ENCODE measurements around the gene MED12L. TPM values are rescaled to one million over a fixed set of nuclear protein-coding genes. Genes with fewer than 3 reads are reported as not detected.

The MED12L gene
- total and polyA plus RNA-seq, 4 experiments from 2014 or later = 0.35 to 0.78 TPM; not detected in 2

- Mint-ChIP-seq H3K4me3 (no peak overlapping the region), H3K9me3 (no peaks in the 10 kb centered on the region), H3K27ac (no peak overlapping the region), H3K36me3 (no peaks in the 10 kb centered on the region), H3K27me3 (peaks cover under 1 to 5% of the 10 kb centered on the region in 2 donors), H3K4me1 (no peaks in the 10 kb centered on the region)
- Histone ChIP-seq H3K9me3 (ENCODE audit: control insufficient read depth in 1 of 2, low read length in 2 of 2) (no peaks in the 10 kb centered on the region), H3K36me3 (ENCODE audit: insufficient read depth, low read length) (no peaks in the 10 kb centered on the region), H3K27me3 (ENCODE audit: insufficient read depth, low read length) (no peaks in the 10 kb centered on the region), H3K4me1 (ENCODE audit: insufficient read depth, low read length) (no peaks in the 10 kb centered on the region), H3K27ac (ENCODE audit: low read depth, low read length) (no peak overlapping the region), H3K4me3 (ENCODE audit: low read length in 2 of 2) (no peak overlapping the region)
- CTCF ChIA-PET (ENCODE audit: partially characterized antibody) = no interaction called here
- POLR2A ChIA-PET (ENCODE audit: partially characterized antibody) = no interaction called here
- DNase-seq = no peak
- intact Hi-C loops (cut with micrococcal nuclease) = no loop called here
Observed at GRCh38 chr3:151419806-151420205, 334.3 kb downstream of the MED12L start.

GRCh38 chr3:151421938-151422337 lies 336.5 kb downstream of the MED12L start:
- POLR2A ChIA-PET (ENCODE audit: partially characterized antibody) = no interaction called here

GRCh38 chr3:151423091-151423490 lies 337.6 kb downstream of the MED12L start:
- H3K27ac ChIP-seq (ENCODE audit: low read depth, low read length) = no peak overlapping the region
- H3K36me3 ChIP-seq (ENCODE audit: insufficient read depth, low read length) = no peaks in the 10 kb centered on the region
- no peak overlapping the region for H3K4me3 Mint-ChIP-seq
- no peak overlapping the region for H3K27ac Mint-ChIP-seq
- no peaks in the 10 kb centered on the region for H3K27me3 ChIP-seq (ENCODE audit: insufficient read depth, low read length)
- no peaks in the 10 kb centered on the region for H3K36me3 Mint-ChIP-seq
- no peaks in the 10 kb centered on the region for H3K9me3 Mint-ChIP-seq
- no peak overlapping the region for H3K4me3 ChIP-seq (ENCODE audit: low read length in 2 of 2)
- no peaks in the 10 kb centered on the region for H3K4me1 ChIP-seq (ENCODE audit: insufficient read depth, low read length)
- ChIA-PET POLR2A (ENCODE audit: partially characterized antibody) (no interaction called here), CTCF (ENCODE audit: partially characterized antibody) (interaction anchor here (0.7 kb wide), 1 partner anchor 894 kb away, joined by 3 read pairs; no protein-coding TSS in a partner anchor)
- no peaks in the 10 kb centered on the region for H3K9me3 ChIP-seq (ENCODE audit: control insufficient read depth in 1 of 2, low read length in 2 of 2)
- intact Hi-C loops (cut with micrococcal nuclease) = no loop called here
- no peaks in the 10 kb centered on the region for H3K4me1 Mint-ChIP-seq
- DNase-seq = no peak
- peaks cover 2% of the 10 kb centered on the region in 2 donors for H3K27me3 Mint-ChIP-seq

More at GRCh38 chr3:151421938-151422337, 336.5 kb downstream of the MED12L start:
- no peak for DNase-seq
- Histone ChIP-seq H3K36me3 (ENCODE audit: insufficient read depth, low read length) (no peaks in the 10 kb centered on the region), H3K27ac (ENCODE audit: low read depth, low read length) (no peak overlapping the region), H3K4me1 (ENCODE audit: insufficient read depth, low read length) (no peaks in the 10 kb centered on the region), H3K9me3 (ENCODE audit: control insufficient read depth in 1 of 2, low read length in 2 of 2) (no peaks in the 10 kb centered on the region), H3K4me3 (ENCODE audit: low read length in 2 of 2) (no peak overlapping the region), H3K27me3 (ENCODE audit: insufficient read depth, low read length) (no peaks in the 10 kb centered on the region)
- H3K27me3 Mint-ChIP-seq = peaks cover 2% of the 10 kb centered on the region in 2 donors
- H3K4me3 Mint-ChIP-seq = no peak overlapping the region
- CTCF ChIA-PET (ENCODE audit: partially characterized antibody) = interaction anchor here (1.0 kb wide), 1 partner anchor 11 kb away, joined by 3 read pairs; no protein-coding TSS in a partner anchor
- no peaks in the 10 kb centered on the region for H3K4me1 Mint-ChIP-seq
- H3K36me3 Mint-ChIP-seq = no peaks in the 10 kb centered on the region
- no peak overlapping the region for H3K27ac Mint-ChIP-seq
- H3K9me3 Mint-ChIP-seq = no peaks in the 10 kb centered on the region
- intact Hi-C loops (cut with micrococcal nuclease) = no loop called here

- Histone ChIP-seq H3K36me3 (ENCODE audit: insufficient read depth, low read length) (no peaks in the 10 kb centered on the region), H3K4me3 (ENCODE audit: low read length in 2 of 2) (no peak overlapping the region), H3K27me3 (ENCODE audit: insufficient read depth, low read length) (no peaks in the 10 kb centered on the region), H3K27ac (ENCODE audit: low read depth, low read length) (no peak overlapping the region), H3K4me1 (ENCODE audit: insufficient read depth, low read length) (no peaks in the 10 kb centered on the region), H3K9me3 (ENCODE audit: control insufficient read depth in 1 of 2, low read length in 2 of 2) (no peaks in the 10 kb centered on the region)
- Mint-ChIP-seq H3K27me3 (peaks cover 2 to 3% of the 10 kb centered on the region in 2 donors), H3K27ac (no peak overlapping the region), H3K4me3 (no peak overlapping the region), H3K4me1 (no peaks in the 10 kb centered on the region), H3K36me3 (no peaks in the 10 kb centered on the region), H3K9me3 (peaks cover 0 to 1% (median 0%) of the 10 kb centered on the region in 8 donors)
- intact Hi-C loops (cut with micrococcal nuclease) = no loop called here
- ChIA-PET CTCF (ENCODE audit: partially characterized antibody) (no interaction called here), POLR2A (ENCODE audit: partially characterized antibody) (interaction anchor here (0.6 kb wide), 1 partner anchor 40 kb away, joined by 3 read pairs; no protein-coding TSS in a partner anchor)
- no peak for DNase-seq
Observed at GRCh38 chr3:151425627-151426340, 340.3 kb downstream of the MED12L start.

- peaks cover 2 to 7% of the 10 kb centered on the region in 2 donors for H3K27me3 Mint-ChIP-seq
- H3K4me3 ChIP-seq (ENCODE audit: low read length in 2 of 2) = no peak overlapping the region
- CTCF ChIA-PET (ENCODE audit: partially characterized antibody) = no interaction called here
- intact Hi-C loops (cut with micrococcal nuclease) = no loop called here
- H3K4me1 ChIP-seq (ENCODE audit: insufficient read depth, low read length) = no peaks in the 10 kb centered on the region
- no peaks in the 10 kb centered on the region for H3K27me3 ChIP-seq (ENCODE audit: insufficient read depth, low read length)
- no peaks in the 10 kb centered on the region for H3K36me3 ChIP-seq (ENCODE audit: insufficient read depth, low read length)
- POLR2A ChIA-PET (ENCODE audit: partially characterized antibody) = no interaction called here
- DNase-seq = no peak
- H3K4me3 Mint-ChIP-seq = no peak overlapping the region
- no peaks in the 10 kb centered on the region for H3K9me3 ChIP-seq (ENCODE audit: control insufficient read depth in 1 of 2, low read length in 2 of 2)
- peaks cover 0 to 1% (median 0%) of the 10 kb centered on the region in 8 donors for H3K9me3 Mint-ChIP-seq
- H3K4me1 Mint-ChIP-seq = no peaks in the 10 kb centered on the region
- no peak overlapping the region for H3K27ac ChIP-seq (ENCODE audit: low read depth, low read length)
- H3K27ac Mint-ChIP-seq = no peak overlapping the region
- H3K36me3 Mint-ChIP-seq = no peaks in the 10 kb centered on the region
Observed at GRCh38 chr3:151426341-151426657, 340.8 kb downstream of the MED12L start.

- H3K9me3 ChIP-seq (ENCODE audit: control insufficient read depth in 1 of 2, low read length in 2 of 2) = no peaks in the 10 kb centered on the region
- POLR2A ChIA-PET (ENCODE audit: partially characterized antibody) = no interaction called here
- no peak for DNase-seq
- no peak overlapping the region for H3K27ac Mint-ChIP-seq
- no peak overlapping the region for H3K4me3 ChIP-seq (ENCODE audit: low read length in 2 of 2)
- H3K27me3 Mint-ChIP-seq = peaks cover 2 to 4% of the 10 kb centered on the region in 2 donors
- H3K27me3 ChIP-seq (ENCODE audit: insufficient read depth, low read length) = no peaks in the 10 kb centered on the region
- H3K36me3 Mint-ChIP-seq = no peaks in the 10 kb centered on the region
- H3K27ac ChIP-seq (ENCODE audit: low read depth, low read length) = no peak overlapping the region
- no peaks in the 10 kb centered on the region for H3K4me1 Mint-ChIP-seq
- CTCF ChIA-PET (ENCODE audit: partially characterized antibody) = no interaction called here
- peaks cover 0 to 1% (median 0%) of the 10 kb centered on the region in 8 donors for H3K9me3 Mint-ChIP-seq
- no peaks in the 10 kb centered on the region for H3K4me1 ChIP-seq (ENCODE audit: insufficient read depth, low read length)
- intact Hi-C loops (cut with micrococcal nuclease) = no loop called here
- no peak overlapping the region for H3K4me3 Mint-ChIP-seq
- H3K36me3 ChIP-seq (ENCODE audit: insufficient read depth, low read length) = no peaks in the 10 kb centered on the region
Observed at GRCh38 chr3:151428386-151428785, 342.9 kb downstream of the MED12L start.

GRCh38 chr3:151430821-151431484 lies 345.5 kb downstream of the MED12L start:
- Mint-ChIP-seq H3K27me3 (peaks cover 0 to 4% of the 10 kb centered on the region in 2 donors), H3K36me3 (no peaks in the 10 kb centered on the region), H3K9me3 (peaks cover 0 to 1% (median 0%) of the 10 kb centered on the region in 8 donors), H3K4me1 (no peaks in the 10 kb centered on the region), H3K27ac (no peak overlapping the region), H3K4me3 (no peak overlapping the region)
- ChIA-PET POLR2A (ENCODE audit: partially characterized antibody) (no interaction called here), CTCF (ENCODE audit: partially characterized antibody) (interaction anchor here (1.2 kb wide), 2 partner anchors 8 to 9 kb away, joined by 3 read pairs; no protein-coding TSS in a partner anchor)
- no peak for DNase-seq
- Histone ChIP-seq H3K4me1 (ENCODE audit: insufficient read depth, low read length) (no peaks in the 10 kb centered on the region), H3K4me3 (ENCODE audit: low read length in 2 of 2) (no peak overlapping the region), H3K9me3 (ENCODE audit: control insufficient read depth in 1 of 2, low read length in 2 of 2) (no peaks in the 10 kb centered on the region), H3K36me3 (ENCODE audit: insufficient read depth, low read length) (no peaks in the 10 kb centered on the region), H3K27ac (ENCODE audit: low read depth, low read length) (no peak overlapping the region), H3K27me3 (ENCODE audit: insufficient read depth, low read length) (no peaks in the 10 kb centered on the region)
- intact Hi-C loops (cut with micrococcal nuclease) = no loop called here

All from CD4-positive, alpha-beta memory T cell (primary cell).